Astrocyte of the cerebellum (primary cell): ENCODE data around the gene INPP4A.

Experiments used
- DNase-seq: peaks from one replicate; pipeline ENCODE4 v3.0.0-alpha.2; 2011; ENCODE audit warnings: low read depth
- H3K4me3 ChIP-seq: 2 replicates; pipeline ENCODE4 v1.5.1; 2011; ENCODE audit warnings: mild to moderate bottlenecking, low read depth, low read length, moderate library complexity
- CTCF ChIP-seq: IDR thresholded peaks from 2 replicates; pipeline ENCODE4 v1.5.1; 2012; ENCODE audit warnings: low read length, low read depth, moderate library complexity, mild to moderate bottlenecking; ENCODE audit errors: missing control alignments
- in situ Hi-C: cut with HindIII; loops from 2 replicates; pipeline ENCODE4 v1.10.0; 2017; ENCODE audit warnings: low sequenced_read_pairs

The INPP4A gene

GRCh38 chr2:98444436-98445176 is at the start of gene INPP4A:
Gene INPP4A (plus strand): TSS chr2:98444858. CDS start chr2:98520049, 75,191 bp downstream.
- no peak for TF ChIP-seq CTCF
- H3K4me3 ChIP-seq, result peak within 1 kb of the TSS; percentile 62
- DNase-seq, result no peak
- in situ Hi-C loops, result no loop called here

- in situ Hi-C loops, result loop anchor here (25.0 kb wide), 1 partner anchor 584 kb away; no protein-coding TSS in a partner anchor
- no peak overlapping the region for H3K4me3 ChIP-seq
- no peak for DNase-seq
- TF ChIP-seq CTCF, result no peak
Observed at GRCh38 chr2:98395977-98396376, 48.7 kb upstream of the INPP4A start.

GRCh38 chr2:98396745-98397355 is 47.8 kb upstream of the INPP4A start:
- H3K4me3 ChIP-seq, result no peak overlapping the region
- DNase-seq, result no peak
- in situ Hi-C loops, result loop anchor here (25.0 kb wide), 1 partner anchor 585 kb away; no protein-coding TSS in a partner anchor
- no peak for TF ChIP-seq CTCF

- TF ChIP-seq CTCF, result no peak
- in situ Hi-C loops, result loop anchor here (25.0 kb wide), 1 partner anchor 587 kb away; no protein-coding TSS in a partner anchor
- H3K4me3 ChIP-seq, result no peak overlapping the region
- DNase-seq, result no peak
Observed at GRCh38 chr2:98399140-98399539, 45.5 kb upstream of the INPP4A start.

GRCh38 chr2:98403878-98404277 is 40.8 kb upstream of the INPP4A start:
- H3K4me3 ChIP-seq, result no peak overlapping the region
- in situ Hi-C loops, result no loop called here
- DNase-seq, result no peak
- no peak for TF ChIP-seq CTCF

- no peak for TF ChIP-seq CTCF
- in situ Hi-C loops, result no loop called here
- no peak overlapping the region for H3K4me3 ChIP-seq
- no peak for DNase-seq
Observed at GRCh38 chr2:98404556-98405250, 40.0 kb upstream of the INPP4A start.
